Diencephalon (tissue), 1 donor: ENCODE measurements around the gene CSTB. TPM values are rescaled to one million over a fixed set of nuclear protein-coding genes. Genes with fewer than 3 reads are reported as not detected.

Experiments used
- small RNA-seq: library from RNA; depleted of rRNA; stranded (forward); fragments of <200 nt; gene quantifications from one replicate; pipeline ENCODE3, GENCODE V24; 2014
- total RNA-seq: library from RNA; depleted of rRNA; stranded (reverse); fragments of >200 nt; gene quantifications from one replicate; pipeline ENCODE4 v1.2.3, GENCODE V29; 2014

The CSTB gene, protein sequence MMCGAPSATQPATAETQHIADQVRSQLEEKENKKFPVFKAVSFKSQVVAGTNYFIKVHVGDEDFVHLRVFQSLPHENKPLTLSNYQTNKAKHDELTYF
- 7.4 TPM for total RNA-seq

DNA sequence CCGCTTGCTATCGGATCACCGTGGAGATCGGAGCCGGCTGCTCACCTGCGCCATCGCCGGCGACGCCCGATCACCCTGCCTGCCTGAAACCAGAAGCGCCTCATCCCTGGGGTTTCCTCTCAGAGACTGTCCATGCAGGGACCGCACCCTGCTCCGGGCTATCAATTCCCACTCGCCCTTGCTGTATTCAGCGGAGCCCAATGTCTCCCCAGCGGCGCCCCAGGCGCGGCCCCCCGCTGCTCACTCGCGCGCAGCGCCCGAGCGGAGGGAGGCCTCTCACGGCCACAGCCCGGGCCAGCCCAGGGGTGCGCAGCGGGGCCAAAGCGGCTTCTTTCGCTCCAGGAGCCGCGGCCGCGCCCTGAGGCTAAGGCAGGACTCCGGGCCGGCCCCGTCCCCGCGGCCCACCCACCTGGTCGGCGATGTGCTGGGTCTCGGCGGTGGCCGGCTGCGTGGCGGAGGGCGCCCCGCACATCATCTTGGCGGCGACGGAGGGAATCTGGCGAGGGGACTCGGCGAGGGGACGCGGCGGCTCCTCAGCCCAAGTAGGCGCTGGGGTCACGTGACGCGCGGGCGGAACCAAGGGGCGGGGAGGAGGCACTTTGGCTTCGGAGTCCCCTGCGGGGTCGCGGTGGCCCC lies at the start of gene CSTB:
CSTB (minus strand) TSS at position 514 of the 636 bp plus-strand sequence; CDS start at position 475, 39 bp downstream.

DNA sequence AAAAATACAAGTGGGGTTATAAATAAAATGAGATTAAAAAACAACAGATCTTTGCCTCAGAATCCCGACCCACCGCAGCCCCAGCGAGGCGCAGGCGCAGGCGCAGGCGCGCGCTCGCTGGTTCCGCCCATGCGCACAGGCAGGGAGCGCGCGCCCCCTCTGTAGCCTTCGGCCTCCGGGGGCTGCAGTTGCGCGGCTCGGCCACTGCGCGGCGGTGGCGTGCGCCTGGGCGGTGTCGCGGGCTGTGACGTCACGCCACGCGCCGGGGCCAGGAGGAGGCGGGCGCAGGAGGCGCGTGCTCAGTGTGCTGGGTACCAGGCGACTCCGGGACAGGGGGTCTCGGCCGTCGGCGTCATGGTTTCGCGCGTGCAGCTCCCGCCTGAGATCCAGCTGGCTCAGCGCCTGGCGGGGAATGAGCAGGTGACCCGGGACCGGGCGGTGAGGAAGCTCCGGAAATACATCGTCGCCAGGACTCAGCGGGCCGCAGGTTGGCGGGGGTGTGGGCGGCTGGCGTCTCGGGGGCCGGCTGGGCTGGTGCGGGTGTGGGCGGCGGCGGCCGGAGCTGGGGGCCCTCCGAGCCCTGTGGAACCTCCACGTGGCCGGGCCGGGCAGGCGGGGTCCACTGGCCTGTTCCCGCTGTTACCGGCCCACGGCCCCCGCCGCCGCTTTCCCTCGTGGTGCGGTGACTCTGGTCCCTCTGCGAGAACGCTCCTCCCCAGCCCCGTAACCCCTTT lies 13.3 kb upstream of the CSTB start, which contains the start of gene RRP1:
RRP1 (plus strand) TSS at position 302 of the 734 bp plus-strand sequence; CDS start at position 355, 53 bp downstream.

Small RNAs within 50 kb of the gene (small RNA-seq; reads per million reads assigned to genes)
- gene AP001052.1 = not detected

Other genes with a start within 250 kb of the CSTB start
- 2.5 TPM for gene HSF2BP, start 116.8 kb downstream of the CSTB start, total RNA-seq
- gene RRP1B, start 116.7 kb downstream of the CSTB start, total RNA-seq = 24.5 TPM
- gene PDXK, start 57.2 kb downstream of the CSTB start, total RNA-seq = 51.9 TPM
- 14.5 TPM for gene RRP1, start 13.3 kb upstream of the CSTB start, total RNA-seq
- 35.8 TPM for gene AGPAT3, start 88.9 kb upstream of the CSTB start, total RNA-seq
- 25.1 TPM for gene TRAPPC10, start 236.0 kb upstream of the CSTB start, total RNA-seq